ENCODE results near the gene PDK1.

Gene PDK1

DNA sequence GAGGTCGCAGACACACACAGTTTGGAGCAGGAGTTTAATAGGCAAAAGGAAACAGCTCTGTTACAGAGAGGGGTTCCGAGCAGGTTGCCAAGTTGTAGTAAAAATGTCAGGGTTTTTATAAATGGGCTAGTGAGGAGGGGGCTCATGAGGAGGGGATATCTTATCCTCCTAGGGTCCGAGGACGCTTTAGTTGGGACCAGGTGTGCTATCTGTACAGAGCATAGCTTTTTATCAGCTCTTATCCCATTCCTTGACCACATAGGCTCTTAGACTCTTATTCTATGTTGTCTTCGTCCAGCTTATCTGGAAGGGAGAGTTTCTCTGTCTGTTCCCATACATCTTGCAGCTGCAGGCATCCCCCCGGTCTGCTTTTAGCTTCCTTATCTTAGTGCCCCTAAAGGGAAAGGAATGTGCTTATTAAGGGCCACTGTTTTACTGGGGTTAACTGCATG is 44.7 kb downstream of the PDK1 start:
- DNase-seq = no peak

GRCh38 chr2:172606285-172606684 is 50.4 kb downstream of the PDK1 start:
- no peak for DNase-seq

DNA sequence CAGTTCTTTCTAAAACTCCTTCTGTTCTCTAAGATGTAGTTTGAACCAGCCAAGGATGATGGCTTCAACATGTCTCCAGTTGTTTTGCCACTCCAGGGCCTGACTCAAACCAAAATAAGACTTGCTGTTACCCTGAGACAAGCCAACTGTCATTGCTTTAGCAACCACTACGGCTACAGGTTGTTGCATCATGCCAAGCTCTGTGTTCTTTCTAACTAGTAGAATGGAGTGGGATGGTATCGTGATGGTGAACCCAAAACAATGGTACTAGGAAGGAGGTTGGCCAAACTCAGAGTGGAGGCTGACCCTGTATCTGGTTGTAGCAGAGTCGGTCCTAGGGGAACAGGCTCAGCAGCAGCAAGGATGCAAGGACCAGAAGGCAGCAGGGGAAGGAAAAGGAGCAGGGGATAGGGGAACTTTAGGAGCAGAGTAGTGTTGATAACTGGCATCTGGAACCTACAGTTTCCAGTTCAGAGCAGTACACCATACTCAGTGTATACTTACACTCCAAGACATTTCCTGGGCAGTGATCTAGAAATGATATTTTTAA is 51.6 kb downstream of the PDK1 start:
- DNase-seq = no peak

DNA sequence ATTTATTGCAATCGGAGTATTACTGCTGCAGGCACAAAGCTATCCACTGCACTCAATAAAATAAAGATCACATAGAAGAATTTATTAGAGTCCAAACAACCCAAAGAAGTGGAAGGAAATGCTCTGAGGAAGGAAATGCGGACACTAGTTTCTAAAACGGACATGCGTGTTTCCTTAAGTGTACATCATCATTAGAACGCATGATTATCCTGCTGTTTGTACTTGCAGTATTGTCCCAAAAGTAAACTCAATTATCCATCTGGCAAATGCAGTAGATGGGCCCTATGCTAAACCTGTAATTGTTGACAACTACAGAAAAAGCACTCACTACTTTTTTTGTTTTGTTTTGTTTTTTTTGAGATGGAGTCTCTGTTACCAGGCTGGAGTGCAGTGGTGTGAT is 53.6 kb downstream of the PDK1 start:
- no peak for DNase-seq

DNA sequence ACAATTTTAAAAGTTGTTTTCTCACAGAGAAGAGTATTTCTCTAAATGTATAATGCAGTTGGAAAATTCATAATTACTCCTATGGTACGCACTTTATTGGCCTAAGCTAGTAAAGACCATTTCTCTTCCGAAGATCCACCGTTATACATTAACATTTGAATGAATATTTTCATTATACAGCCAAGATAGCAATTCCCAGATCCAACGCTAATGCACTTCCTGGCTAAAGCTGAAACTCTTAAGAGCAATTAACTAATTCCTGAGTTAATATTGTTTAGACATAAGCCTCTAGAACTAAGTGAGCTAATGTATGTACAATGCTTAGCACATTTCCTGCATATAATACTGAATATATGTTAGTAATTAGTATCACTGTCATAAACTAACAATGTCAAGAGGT is 56.2 kb downstream of the PDK1 start:
- peak; percentile 85 for DNase-seq

GRCh38 chr2:172613040-172613439 is 57.1 kb downstream of the PDK1 start:
- no peak for DNase-seq

DNA sequence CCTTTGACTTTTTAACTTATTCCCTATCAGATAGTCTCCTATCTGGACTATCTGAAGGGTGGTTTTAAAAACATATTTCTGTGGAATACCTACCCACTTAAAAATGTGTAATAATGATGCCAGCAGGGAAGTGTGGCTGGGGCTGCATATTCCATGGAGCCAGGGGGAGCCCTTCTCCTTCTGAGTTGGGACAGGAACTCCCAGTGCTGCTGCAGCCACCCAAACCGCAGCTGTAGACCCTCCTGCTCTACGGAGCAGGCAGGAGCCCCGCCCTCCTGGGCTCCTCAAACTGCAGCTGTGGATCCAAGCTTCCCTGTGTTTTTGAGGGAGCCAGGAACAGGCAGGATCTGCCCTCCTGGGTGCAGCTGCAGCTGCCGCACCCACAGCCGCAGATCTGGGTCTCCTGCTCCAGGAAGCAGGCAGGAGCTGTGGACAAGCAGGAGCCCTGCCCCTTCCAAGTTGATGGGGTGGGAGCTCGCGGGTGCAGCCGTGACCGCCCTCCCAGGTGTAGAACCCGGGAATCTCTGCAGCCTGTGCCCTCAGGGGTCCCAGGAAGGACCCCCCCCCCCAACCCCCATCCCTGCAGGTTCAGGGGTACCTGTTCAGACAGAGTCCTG is 57.8 kb downstream of the PDK1 start:
- DNase-seq = no peak

DNA sequence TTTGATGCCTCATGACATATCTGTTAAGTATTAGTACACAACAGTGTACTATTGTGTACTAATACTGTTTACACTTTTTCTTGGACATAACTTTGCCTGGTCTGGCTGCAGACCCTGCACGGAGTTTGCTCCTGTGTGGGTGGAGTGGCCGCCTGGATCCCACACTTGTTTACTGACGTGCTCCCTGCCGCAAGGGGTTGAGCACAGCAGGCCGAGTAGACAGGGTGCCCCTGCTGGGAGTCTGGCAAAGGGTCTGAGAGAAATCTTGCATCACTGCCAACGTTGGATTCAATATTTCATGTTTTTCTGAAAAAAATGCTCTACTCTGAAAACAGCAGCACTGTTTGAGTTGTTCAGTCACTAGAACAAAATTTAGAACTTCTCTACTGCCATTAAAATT is 59.0 kb downstream of the PDK1 start:
- DNase-seq = no peak

DNA sequence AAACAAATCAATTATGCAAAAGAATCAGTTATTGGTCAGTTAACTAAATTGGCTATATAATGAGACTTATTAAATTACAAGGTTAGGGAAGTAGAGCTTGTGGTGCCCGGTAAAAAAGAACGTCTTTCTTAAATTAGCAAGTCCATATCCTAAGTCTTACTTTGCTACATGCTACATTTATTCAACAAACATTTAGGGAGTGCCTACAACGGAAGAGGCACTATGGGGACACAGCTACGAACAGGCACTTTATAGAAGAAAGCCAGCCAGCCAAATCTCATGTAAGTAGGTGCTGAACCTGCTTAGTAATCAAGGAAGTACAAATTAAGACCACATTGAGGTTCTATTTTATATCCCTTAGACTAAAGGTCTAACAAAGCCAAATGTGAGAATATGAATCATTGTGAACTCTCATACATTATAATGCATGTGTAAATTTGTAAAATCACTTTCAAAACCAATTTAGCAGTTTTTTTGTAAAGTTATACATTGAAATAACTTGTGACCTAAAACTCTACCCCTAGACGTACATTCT is 59.9 kb downstream of the PDK1 start:
- no peak for DNase-seq

DNA sequence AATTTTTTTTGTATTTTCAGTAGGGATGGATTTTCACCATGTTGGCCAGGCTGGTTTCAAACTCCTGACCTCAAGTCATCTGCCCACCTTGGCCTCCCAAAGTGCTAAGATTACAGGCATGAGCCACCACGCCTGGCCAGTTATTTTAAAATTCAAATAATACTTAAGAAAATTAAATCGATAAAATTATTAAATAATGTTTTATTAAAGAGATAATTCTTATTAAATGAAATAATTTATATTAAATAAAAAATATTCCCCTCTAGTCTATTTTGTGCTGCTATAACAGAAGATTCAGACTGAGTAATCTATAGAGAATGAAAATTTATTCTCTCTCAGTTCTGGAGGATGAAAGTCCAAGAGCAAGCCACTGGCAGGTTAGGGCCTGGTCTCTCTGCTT is 61.2 kb downstream of the PDK1 start:
- DNase-seq = no peak

GRCh38 chr2:172623249-172623965 is 67.5 kb downstream of the PDK1 start:
- DNase-seq = no peak

DNA sequence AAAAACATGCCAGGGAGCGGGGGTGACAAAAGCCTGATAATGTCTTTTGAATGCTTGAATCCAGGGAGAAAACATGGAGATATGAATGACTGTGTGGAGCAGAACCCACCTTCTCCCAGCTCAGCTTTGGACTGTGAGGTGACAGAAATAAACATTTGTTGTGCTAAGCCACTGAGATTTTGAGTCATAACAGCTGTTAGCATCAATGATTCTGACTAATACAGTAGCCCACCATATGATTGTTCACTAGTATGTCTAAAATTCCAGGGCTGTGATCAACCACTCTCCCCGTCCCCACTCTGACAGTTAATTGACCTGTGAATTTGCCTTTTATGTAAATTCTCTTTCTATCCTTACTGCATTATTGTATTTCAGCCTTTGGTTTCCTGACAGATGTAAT is 69.1 kb downstream of the PDK1 start:
- no peak for DNase-seq

DNA sequence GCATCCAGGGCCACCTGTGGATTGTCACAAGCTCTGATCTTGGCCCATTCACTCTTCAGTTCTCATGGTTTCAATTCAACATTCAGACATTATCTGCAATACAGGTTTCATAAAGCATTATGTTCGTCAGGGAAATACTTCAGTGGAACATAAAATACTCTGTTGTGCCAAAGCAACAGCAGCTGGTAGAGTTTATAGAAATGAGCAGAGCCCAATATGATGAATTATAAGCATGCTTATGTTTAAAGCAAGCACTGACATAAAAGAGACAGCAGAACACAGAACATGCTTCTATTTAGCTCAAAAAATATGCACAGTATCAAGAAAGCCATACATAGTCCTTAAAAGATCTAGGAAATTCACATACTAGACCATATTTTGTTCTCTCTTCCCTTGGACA is 71.3 kb downstream of the PDK1 start:
- no peak for DNase-seq

DNA sequence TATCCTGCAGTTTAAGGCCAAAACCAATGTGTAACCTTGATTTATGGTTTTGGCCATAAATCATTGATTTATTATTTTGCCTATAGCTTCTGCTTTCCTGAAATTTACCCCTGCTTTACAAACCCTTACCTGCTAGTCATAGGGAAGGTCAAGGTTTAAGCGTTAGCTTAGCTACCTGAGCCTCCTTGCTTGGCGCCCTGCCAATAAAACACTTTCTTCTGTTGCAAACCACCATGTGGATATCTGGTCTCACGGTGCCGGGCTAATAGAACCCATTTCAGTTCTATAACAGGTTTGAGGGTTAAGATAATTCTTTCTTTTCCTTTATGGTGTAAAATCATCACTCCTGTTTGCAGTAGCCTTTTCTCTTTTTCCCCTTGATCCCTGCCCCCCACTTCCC is 72.2 kb downstream of the PDK1 start:
- no peak for DNase-seq

DNA sequence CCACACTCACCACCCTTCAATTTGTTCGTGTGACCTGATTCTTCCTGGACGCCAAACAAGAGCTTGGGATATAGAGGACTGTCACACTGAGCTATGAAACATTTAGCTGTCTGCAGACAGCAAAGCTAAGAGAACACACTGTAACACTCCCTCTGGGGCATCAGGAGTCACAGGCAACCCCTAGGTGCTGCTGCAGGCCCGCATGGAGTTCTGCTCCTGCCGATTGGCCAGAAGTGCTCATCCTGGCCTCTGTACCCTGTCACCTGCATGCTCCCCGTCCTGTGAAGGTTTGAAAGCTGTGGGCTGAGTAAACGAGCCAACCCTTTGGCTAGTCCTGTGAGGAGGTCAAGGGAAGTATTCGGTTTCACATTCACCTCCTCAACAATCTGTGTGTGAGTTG is 73.7 kb downstream of the PDK1 start:
- DNase-seq = no peak

DNA sequence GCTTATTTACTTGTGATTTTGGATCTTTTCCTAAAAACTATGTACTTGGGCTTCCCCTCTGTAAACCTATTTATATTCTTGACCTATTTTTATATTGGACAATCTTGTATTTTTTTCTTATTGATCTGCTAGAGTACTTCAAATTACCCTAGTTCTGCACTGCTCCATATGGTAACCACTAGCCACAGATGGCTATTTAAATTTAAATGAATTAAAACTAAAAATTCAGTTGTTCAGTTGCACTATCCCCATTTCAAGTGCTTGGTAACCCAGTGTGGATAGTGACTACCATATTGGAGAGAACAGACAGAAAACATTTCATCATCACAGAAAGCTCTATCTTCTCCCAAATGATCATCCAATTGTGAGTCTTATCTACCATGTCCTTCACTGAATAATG is 74.3 kb downstream of the PDK1 start:
- DNase-seq = no peak

DNA sequence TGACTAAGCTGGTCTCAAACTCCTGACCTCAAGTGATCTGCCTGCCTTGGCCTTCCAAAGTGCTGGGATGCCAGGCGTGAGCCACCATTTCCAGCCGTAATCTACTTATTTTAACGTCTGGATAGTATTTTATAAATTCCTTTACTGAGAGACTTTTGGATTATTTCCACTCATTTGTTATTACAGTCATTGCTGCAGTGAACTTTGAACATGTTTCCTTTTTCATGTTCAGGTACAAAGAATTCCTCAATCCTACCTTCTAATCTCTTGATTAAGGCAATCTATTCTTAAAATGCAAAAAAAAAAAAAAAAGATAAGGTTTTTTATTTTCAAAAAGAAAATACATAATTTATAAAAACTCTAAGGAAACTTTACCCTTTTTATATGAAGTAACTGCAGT is 78.6 kb downstream of the PDK1 start:
- no peak for DNase-seq

- no peak for DNase-seq
Measured at GRCh38 chr2:172635548-172635947, 79.7 kb downstream of the PDK1 start.

- no peak for DNase-seq
Measured at GRCh38 chr2:172639256-172639655, 83.4 kb downstream of the PDK1 start.

DNA sequence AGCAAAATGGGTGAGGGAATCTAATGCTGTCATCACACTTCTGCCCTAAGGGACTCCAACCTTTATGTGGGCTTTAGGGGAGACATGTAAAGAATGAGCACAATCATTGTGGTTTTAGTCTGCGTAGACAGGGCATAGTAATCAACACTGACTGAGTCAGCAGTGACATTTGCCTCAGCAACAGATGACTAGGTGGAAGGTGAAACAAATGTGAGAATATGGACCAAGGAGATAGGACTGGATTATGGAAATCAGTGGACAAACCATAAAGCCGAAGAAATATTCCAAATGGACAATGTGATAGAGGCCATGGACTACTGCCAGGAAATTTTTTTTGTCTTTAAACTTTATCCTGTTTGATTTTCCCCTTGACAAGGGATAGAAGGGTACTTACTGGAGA is 83.9 kb downstream of the PDK1 start:
- no peak for DNase-seq

- DNase-seq = no peak
Measured at GRCh38 chr2:172640389-172640788, 84.5 kb downstream of the PDK1 start.

DNA sequence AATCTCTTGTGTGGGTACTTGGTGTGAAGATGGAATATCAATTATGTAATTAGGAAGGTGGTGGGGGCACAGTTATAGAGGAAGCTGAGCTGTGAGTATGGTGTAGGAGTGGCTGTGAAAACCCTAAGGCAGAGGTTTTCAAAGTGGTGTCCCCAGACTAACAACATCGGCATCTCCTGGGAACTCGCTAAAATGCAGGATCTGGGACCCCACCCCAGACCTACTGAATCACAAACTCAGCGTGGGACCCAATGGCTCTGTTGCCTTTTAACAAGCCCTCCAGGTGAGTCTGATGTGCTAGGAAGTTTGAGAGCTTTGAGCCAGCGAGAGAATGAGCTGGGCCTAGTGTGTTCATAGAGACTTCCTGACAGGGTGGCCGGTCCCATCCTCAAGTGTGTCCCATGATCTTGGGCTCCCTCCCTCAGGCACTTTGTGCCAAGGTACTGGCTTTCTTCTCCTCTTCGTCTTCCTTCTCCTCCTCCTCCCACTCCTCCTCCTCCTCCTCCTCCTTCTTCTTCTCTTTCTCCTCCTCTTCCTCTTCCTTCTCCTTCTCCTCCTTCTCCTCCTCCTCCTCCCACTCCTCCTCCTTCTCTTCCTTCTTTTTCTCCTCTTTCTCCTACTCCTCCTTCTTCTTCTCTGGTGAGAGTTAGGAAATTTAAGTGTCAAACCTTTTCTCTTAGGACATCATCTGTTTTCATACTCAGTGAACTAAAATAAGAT is 86.6 kb downstream of the PDK1 start:
- DNase-seq = no peak

- no peak for DNase-seq
Measured at GRCh38 chr2:172643142-172643541, 87.3 kb downstream of the PDK1 start.

GRCh38 chr2:172647439-172647838 is 91.5 kb downstream of the PDK1 start:
- no peak for DNase-seq

Measured in NCI-H1105 treated with DMSO at 0.1 percent for 48 hours (cell line).